ENCODE data around the gene MNX1. TPM values are rescaled to one million over a fixed set of nuclear protein-coding genes. Genes with fewer than 3 reads are reported as not detected.

Gene MNX1
- total and polyA plus RNA-seq, 5 donors from 2014 or later: 0.67 TPM; not detected in 4

DNA sequence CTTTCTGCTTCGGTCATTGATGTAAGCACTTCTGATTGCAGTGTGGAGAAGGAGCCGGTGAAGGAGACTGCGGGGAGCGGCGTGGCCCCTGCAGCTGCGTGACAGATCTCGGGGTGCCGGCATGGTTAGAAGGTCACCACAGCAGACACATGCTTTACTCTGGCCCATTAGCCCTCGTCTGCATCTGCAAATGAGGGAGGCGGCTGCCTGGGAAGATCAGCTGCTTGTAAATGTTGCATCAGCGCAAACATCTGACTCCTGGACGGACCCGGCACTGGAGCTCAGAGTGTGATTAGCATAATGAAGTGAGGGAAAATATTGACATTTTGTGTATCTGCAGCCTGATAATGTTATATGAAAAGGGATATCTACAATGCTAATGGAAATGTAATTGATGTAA, 30.5 kb upstream of the MNX1 start:
- Histone ChIP-seq H3K4me3 (ENCODE audit: low read depth, low read length) (no peak overlapping the region), H3K27ac (ENCODE audit: insufficient read depth, low read length, poor library complexity, severe bottlenecking) (no peak overlapping the region), H3K4me1 (ENCODE audit: control insufficient read depth, insufficient read depth, low read length, poor library complexity, severe bottlenecking) (no peaks in the 10 kb centered on the region), H3K36me3 (ENCODE audit: control insufficient read depth, insufficient read depth, low read length) (no peaks in the 10 kb centered on the region), H3K27me3 (ENCODE audit: control insufficient read depth, insufficient read depth, low read length) (peaks cover 2% of the 10 kb centered on the region), H3K9me3 (ENCODE audit: control insufficient read depth in 2 of 2, low read length in 2 of 2) (no peaks in the 10 kb centered on the region)
- no peak overlapping the region for H3K4me3 Mint-ChIP-seq
- no peak overlapping the region for H3K27ac Mint-ChIP-seq
- no peak for ATAC-seq (ENCODE audit: low read depth in 2 of 2)
- no peaks in the 10 kb centered on the region for H3K4me1 Mint-ChIP-seq
- DNase-seq: no peak
- peaks cover 0 to 4% (median 0%) of the 10 kb centered on the region in 7 donors for H3K9me3 Mint-ChIP-seq
- peaks cover 21% of the 10 kb centered on the region for H3K27me3 Mint-ChIP-seq
- no peaks in the 10 kb centered on the region for H3K36me3 Mint-ChIP-seq

DNA sequence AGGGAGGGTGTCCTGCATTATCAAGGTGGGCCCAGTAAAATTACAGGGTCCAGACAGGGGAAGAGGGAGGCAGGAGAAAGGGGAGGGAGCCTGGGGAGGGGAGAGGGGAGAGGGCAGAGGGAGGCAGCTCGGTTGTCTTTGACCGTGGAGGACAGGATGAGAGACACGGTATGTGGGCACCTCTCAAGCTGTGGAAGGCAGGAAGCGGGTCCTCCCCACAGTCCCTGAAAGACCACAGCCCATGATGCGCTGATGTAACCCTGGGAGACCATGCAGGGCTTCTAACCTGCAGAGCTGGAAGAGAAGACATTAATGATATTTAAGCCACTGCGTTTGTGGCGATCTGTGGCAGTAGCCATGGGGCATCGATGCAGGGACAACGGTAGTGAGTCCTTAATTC, 27.2 kb upstream of the MNX1 start:
- DNase-seq (no peak), ATAC-seq (ENCODE audit: low read depth in 2 of 2) (no peak)
- Mint-ChIP-seq H3K27ac (no peak overlapping the region), H3K4me3 (no peak overlapping the region), H3K4me1 (no peaks in the 10 kb centered on the region), H3K9me3 (peaks cover 0 to 6% (median 0%) of the 10 kb centered on the region in 7 donors), H3K27me3 (peaks cover 25% of the 10 kb centered on the region), H3K36me3 (no peaks in the 10 kb centered on the region)
- Histone ChIP-seq H3K27ac (ENCODE audit: insufficient read depth, low read length, poor library complexity, severe bottlenecking) (no peak overlapping the region), H3K36me3 (ENCODE audit: control insufficient read depth, insufficient read depth, low read length) (no peaks in the 10 kb centered on the region), H3K4me3 (ENCODE audit: low read depth, low read length) (no peak overlapping the region), H3K9me3 (ENCODE audit: control insufficient read depth in 2 of 2, low read length in 2 of 2) (no peaks in the 10 kb centered on the region), H3K4me1 (ENCODE audit: control insufficient read depth, insufficient read depth, low read length, poor library complexity, severe bottlenecking) (no peaks in the 10 kb centered on the region), H3K27me3 (ENCODE audit: control insufficient read depth, insufficient read depth, low read length) (peaks cover 2% of the 10 kb centered on the region)

DNA sequence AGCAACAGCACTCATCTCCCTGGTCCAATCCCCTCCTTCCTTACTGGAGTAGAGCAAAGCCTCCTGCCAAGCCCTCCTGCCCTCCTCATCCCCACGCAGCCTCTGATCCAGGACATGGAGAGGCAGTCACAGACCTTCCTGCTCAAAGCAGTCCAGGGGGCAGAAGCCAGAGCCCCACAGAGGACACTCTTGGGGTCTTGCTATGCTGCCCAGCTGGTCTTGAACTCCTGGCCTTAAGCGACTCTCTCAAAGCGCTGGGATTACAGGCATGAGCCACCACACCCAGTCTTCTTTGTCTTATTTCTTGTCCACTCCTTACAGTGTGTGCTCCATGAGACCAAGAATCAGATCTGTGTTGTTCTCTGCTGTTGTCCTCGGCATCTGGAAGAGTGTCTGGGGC, 26.6 kb upstream of the MNX1 start:
- Mint-ChIP-seq H3K27me3 (peaks cover 25% of the 10 kb centered on the region), H3K27ac (no peak overlapping the region), H3K4me3 (no peak overlapping the region), H3K4me1 (no peaks in the 10 kb centered on the region), H3K9me3 (peaks cover 0 to 6% (median 0%) of the 10 kb centered on the region in 7 donors), H3K36me3 (no peaks in the 10 kb centered on the region)
- H3K9me3 ChIP-seq (ENCODE audit: control insufficient read depth in 2 of 2, low read length in 2 of 2): no peaks in the 10 kb centered on the region
- ATAC-seq (ENCODE audit: low read depth in 2 of 2) (no peak), DNase-seq (no peak)
- H3K27ac ChIP-seq (ENCODE audit: insufficient read depth, low read length, poor library complexity, severe bottlenecking): no peak overlapping the region
- no peaks in the 10 kb centered on the region for H3K4me1 ChIP-seq (ENCODE audit: control insufficient read depth, insufficient read depth, low read length, poor library complexity, severe bottlenecking)
- no peak overlapping the region for H3K4me3 ChIP-seq (ENCODE audit: low read depth, low read length)
- H3K27me3 ChIP-seq (ENCODE audit: control insufficient read depth, insufficient read depth, low read length): peaks cover 2% of the 10 kb centered on the region
- no peaks in the 10 kb centered on the region for H3K36me3 ChIP-seq (ENCODE audit: control insufficient read depth, insufficient read depth, low read length)

DNA sequence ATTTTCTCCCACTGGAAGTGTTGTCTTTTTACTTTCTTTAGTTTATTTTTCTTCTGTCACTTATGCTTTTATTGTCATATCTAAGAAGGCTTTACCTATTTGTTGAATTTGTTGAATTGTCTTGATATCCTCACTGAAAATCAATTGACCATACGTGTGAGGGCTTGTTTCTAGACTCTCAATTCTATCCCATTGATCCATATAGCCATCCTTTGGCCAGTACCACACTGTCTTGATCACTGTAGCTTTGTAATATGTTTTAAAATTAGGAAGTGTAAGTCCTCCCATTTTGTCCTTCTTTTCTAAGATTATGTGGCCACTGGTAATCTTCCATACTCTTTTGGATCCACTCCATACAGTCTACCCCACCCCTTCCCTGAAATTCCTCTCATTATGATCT, 25.5 kb upstream of the MNX1 start:
- peaks cover 2% of the 10 kb centered on the region for H3K27me3 ChIP-seq (ENCODE audit: control insufficient read depth, insufficient read depth, low read length)
- Mint-ChIP-seq H3K36me3 (no peaks in the 10 kb centered on the region), H3K4me3 (no peak overlapping the region), H3K27me3 (peaks cover 29% of the 10 kb centered on the region), H3K27ac (no peak overlapping the region), H3K9me3 (peaks cover 0 to 6% (median 0%) of the 10 kb centered on the region in 7 donors), H3K4me1 (no peaks in the 10 kb centered on the region)
- ATAC-seq (ENCODE audit: low read depth in 2 of 2): no peak
- H3K27ac ChIP-seq (ENCODE audit: insufficient read depth, low read length, poor library complexity, severe bottlenecking): no peak overlapping the region
- H3K4me3 ChIP-seq (ENCODE audit: low read depth, low read length): no peak overlapping the region
- no peaks in the 10 kb centered on the region for H3K4me1 ChIP-seq (ENCODE audit: control insufficient read depth, insufficient read depth, low read length, poor library complexity, severe bottlenecking)
- no peak for DNase-seq
- no peaks in the 10 kb centered on the region for H3K9me3 ChIP-seq (ENCODE audit: control insufficient read depth in 2 of 2, low read length in 2 of 2)
- no peaks in the 10 kb centered on the region for H3K36me3 ChIP-seq (ENCODE audit: control insufficient read depth, insufficient read depth, low read length)

DNA sequence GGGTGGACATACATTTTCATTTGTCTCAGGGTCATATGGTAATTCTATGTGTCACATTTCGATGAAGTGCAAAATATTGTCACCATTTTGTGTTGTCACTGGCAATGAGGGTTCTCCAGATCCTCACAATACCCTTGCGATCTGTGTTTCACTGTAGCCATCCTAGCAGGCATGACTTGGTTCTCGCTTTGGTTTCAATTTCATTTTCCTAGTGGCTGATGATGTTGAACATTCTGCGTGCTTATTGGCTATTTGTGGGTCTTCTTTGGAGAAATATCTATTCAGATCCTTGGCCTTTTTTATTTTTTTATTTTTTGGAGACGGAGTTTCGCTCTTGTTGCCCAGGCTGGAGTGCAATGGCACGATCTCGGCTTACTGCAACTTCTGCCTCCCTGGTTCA, 24.8 kb upstream of the MNX1 start:
- H3K27ac ChIP-seq (ENCODE audit: insufficient read depth, low read length, poor library complexity, severe bottlenecking): no peak overlapping the region
- ATAC-seq (ENCODE audit: low read depth in 2 of 2) (no peak), DNase-seq (no peak)
- H3K4me1 ChIP-seq (ENCODE audit: control insufficient read depth, insufficient read depth, low read length, poor library complexity, severe bottlenecking): no peaks in the 10 kb centered on the region
- no peaks in the 10 kb centered on the region for H3K36me3 ChIP-seq (ENCODE audit: control insufficient read depth, insufficient read depth, low read length)
- H3K9me3 ChIP-seq (ENCODE audit: control insufficient read depth in 2 of 2, low read length in 2 of 2): no peaks in the 10 kb centered on the region
- peaks cover 2% of the 10 kb centered on the region for H3K27me3 ChIP-seq (ENCODE audit: control insufficient read depth, insufficient read depth, low read length)
- H3K4me1 Mint-ChIP-seq: no peaks in the 10 kb centered on the region
- H3K27me3 Mint-ChIP-seq: peaks cover 25% of the 10 kb centered on the region
- no peak overlapping the region for H3K27ac Mint-ChIP-seq
- H3K9me3 Mint-ChIP-seq: peaks cover 0 to 6% (median 0%) of the 10 kb centered on the region in 7 donors
- H3K4me3 Mint-ChIP-seq: no peak overlapping the region
- no peak overlapping the region for H3K4me3 ChIP-seq (ENCODE audit: low read depth, low read length)
- H3K36me3 Mint-ChIP-seq: no peaks in the 10 kb centered on the region

DNA sequence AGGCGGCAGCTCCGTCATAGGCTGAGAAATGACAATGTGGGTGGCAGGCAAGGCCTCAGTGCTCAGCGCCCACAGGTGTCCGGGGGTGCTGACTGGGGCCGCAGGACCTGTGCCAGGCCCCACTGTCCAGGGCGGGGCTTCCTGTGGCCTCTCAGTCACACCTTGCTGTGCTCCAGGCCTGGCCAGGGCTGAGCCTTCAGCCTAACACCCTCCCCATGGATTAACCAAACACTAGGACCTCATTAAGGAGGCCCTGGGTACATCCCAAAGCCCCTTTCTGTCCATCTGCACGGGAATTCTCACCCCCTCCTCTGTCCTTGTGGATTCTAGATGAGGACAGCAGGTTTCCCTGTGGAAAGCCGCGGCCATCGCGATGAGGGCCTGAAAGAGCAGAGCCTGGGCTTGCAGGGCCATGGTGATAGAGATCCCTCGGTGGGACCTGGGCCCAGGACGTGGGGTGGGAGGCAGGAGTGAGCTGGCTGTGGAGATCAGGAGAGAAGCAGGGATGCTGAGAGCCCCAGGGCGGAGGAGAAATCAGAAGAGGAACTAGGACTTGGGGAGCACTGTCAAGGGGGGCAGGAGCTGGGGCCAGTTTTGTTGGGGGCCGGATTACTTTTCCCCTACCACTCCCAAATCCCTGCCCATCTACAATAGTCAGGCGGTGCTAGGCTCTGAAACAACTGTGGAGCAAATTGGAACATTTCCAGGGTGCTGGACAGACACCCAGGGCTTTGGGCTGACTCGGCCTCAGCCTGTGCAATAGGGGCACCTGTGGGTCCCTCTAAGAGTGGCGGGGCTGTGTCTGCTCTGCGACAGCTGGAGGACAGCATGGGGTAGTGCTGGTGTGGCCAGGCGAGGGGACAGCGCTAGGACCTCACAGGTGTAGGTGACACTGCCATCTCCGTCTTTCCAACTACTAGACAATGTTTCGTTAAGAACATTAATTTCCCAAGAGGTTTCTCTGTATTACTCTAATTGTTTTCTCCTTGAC, 23.3 kb upstream of the MNX1 start:
- Histone ChIP-seq H3K27ac (ENCODE audit: insufficient read depth, low read length, poor library complexity, severe bottlenecking) (no peak overlapping the region), H3K36me3 (ENCODE audit: control insufficient read depth, insufficient read depth, low read length) (no peaks in the 10 kb centered on the region), H3K9me3 (ENCODE audit: control insufficient read depth in 2 of 2, low read length in 2 of 2) (no peaks in the 10 kb centered on the region), H3K4me1 (ENCODE audit: control insufficient read depth, insufficient read depth, low read length, poor library complexity, severe bottlenecking) (no peaks in the 10 kb centered on the region), H3K4me3 (ENCODE audit: low read depth, low read length) (no peak overlapping the region), H3K27me3 (ENCODE audit: control insufficient read depth, insufficient read depth, low read length) (peaks cover 2% of the 10 kb centered on the region)
- Mint-ChIP-seq H3K4me3 (no peak overlapping the region), H3K4me1 (no peaks in the 10 kb centered on the region), H3K27ac (no peak overlapping the region), H3K36me3 (no peaks in the 10 kb centered on the region), H3K9me3 (peaks cover 0 to 6% (median 0%) of the 10 kb centered on the region in 7 donors), H3K27me3 (peaks cover 32% of the 10 kb centered on the region)
- ATAC-seq (ENCODE audit: low read depth in 2 of 2): no peak
- DNase-seq: no peak

DNA sequence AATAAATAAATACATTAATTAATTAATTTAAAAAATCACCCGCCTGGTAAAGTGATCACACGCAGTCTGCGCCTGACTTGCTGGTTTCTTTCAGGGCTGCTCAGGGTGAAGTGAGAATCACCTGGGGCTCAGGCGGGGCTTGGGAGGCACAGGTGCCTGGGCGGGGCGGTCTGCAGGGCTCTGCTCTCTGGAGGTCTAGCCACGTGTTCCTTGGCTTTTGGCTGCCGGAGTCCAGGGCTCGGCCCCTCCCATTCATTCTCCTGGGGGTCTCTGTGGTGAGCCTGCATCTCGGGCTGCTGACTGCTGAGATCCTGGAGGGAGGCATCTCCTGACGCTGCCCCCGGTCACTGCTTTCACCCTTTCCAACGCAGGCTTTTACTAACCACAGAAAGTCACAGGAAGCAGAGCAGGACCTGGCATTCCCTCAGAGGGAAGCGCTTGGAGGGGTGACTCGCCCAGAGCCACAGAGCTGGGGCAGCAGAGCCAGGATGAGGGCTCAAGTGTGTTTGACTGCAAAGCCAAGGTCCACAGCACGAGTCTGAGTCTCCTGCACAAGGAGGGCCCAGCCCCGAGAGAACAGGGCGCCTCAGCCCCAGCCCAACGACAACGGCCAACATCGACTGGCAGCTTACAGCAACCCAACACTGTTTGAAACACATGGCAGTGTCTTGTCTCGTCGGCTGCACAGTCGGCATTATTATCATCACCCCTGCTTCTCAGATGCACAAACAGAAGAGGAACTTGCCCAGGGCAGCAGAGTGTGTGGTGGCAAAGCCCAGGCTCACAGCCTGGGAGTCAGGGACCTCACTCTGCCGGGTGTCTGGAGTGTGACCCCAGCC, 22.4 kb upstream of the MNX1 start:
- Mint-ChIP-seq H3K36me3 (no peaks in the 10 kb centered on the region), H3K27me3 (peaks cover 40% of the 10 kb centered on the region), H3K9me3 (peaks cover 0 to 6% (median 0%) of the 10 kb centered on the region in 7 donors), H3K4me3 (no peak overlapping the region), H3K27ac (no peak overlapping the region), H3K4me1 (no peaks in the 10 kb centered on the region)
- no peak for ATAC-seq (ENCODE audit: low read depth in 2 of 2)
- Histone ChIP-seq H3K27me3 (ENCODE audit: control insufficient read depth, insufficient read depth, low read length) (peaks cover 2% of the 10 kb centered on the region), H3K4me3 (ENCODE audit: low read depth, low read length) (no peak overlapping the region), H3K27ac (ENCODE audit: insufficient read depth, low read length, poor library complexity, severe bottlenecking) (no peak overlapping the region), H3K36me3 (ENCODE audit: control insufficient read depth, insufficient read depth, low read length) (no peaks in the 10 kb centered on the region), H3K4me1 (ENCODE audit: control insufficient read depth, insufficient read depth, low read length, poor library complexity, severe bottlenecking) (no peaks in the 10 kb centered on the region), H3K9me3 (ENCODE audit: control insufficient read depth in 2 of 2, low read length in 2 of 2) (no peaks in the 10 kb centered on the region)
- no peak for DNase-seq

Measured in CD4-positive, CD25-positive, alpha-beta regulatory T cell (primary cell).